ENCODE results near the gene NIPA2.

The NIPA2 gene

GRCh38 chr15:22869856-22870255, 31.4 kb downstream of the NIPA2 start:
- no peak overlapping the region for H3K27ac ChIP-seq (ENCODE audit: low read length)
- no peak overlapping the region for H3K4me3 ChIP-seq (ENCODE audit: low read depth in 1 of 2, low read length in 2 of 2)
- H3K36me3 ChIP-seq (ENCODE audit: insufficient read depth, low read length) = peaks cover 47% of the 10 kb centered on the region
- no peaks in the 10 kb centered on the region for H3K9me3 ChIP-seq (ENCODE audit: insufficient read depth, low read length, severe bottlenecking)
- H3K27me3 ChIP-seq (ENCODE audit: insufficient read depth, low read length, poor library complexity) = no peaks in the 10 kb centered on the region
- no peaks in the 10 kb centered on the region for H4K20me1 ChIP-seq (ENCODE audit: insufficient read depth, low read length)
- ATAC-seq (ENCODE audit: insufficient read depth, low read depth) = no peak
- no peaks in the 10 kb centered on the region for H3K4me1 ChIP-seq (ENCODE audit: insufficient read depth, low read length)
- no peak overlapping the region for H3K4me2 ChIP-seq (ENCODE audit: insufficient read depth, low read length)
- H3K79me2 ChIP-seq (ENCODE audit: insufficient read depth, low read length) = no peaks in the 10 kb centered on the region
- H3K9ac ChIP-seq (ENCODE audit: low read depth, low read length) = no peak overlapping the region
- TF ChIP-seq EZH2 (IDR thresholded peaks at IDR 0.05; ENCODE audit: borderline replicate concordance, low read depth, low read length, severe bottlenecking) (no peak), CTCF (IDR thresholded peaks at IDR 0.05; ENCODE audit: borderline replicate concordance, extremely low read depth, low read length, poor library complexity, severe bottlenecking) (no peak)
- no peak overlapping the region for H2AFZ ChIP-seq (ENCODE audit: low read depth, low read length)
- no peak for DNase-seq

DNA sequence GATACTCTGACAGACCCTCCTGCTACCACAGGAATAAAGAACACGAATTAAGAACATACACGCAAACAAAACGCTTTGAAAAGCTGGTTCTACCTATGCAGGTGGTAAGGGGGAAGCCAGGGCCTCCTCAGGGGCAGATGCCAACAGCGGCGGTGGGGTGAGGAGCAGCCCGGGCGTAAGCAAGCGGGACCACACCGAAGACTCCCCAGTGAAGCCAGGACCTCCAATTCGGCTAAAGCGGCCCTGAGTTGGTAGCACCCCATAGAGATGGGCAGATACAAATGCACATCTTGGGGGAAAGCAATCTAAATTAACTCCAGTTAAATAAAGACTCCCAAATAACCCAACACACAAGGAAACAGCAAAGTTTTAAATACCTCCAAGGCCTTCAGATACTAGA, 32.4 kb downstream of the NIPA2 start:
- Histone ChIP-seq H3K4me3 (ENCODE audit: low read depth in 1 of 2, low read length in 2 of 2) (no peak overlapping the region), H3K27me3 (ENCODE audit: insufficient read depth, low read length, poor library complexity) (no peaks in the 10 kb centered on the region), H2AFZ (ENCODE audit: low read depth, low read length) (no peak overlapping the region), H3K4me2 (ENCODE audit: insufficient read depth, low read length) (no peak overlapping the region), H4K20me1 (ENCODE audit: insufficient read depth, low read length) (no peaks in the 10 kb centered on the region), H3K36me3 (ENCODE audit: insufficient read depth, low read length) (peaks cover 40% of the 10 kb centered on the region), H3K4me1 (ENCODE audit: insufficient read depth, low read length) (no peaks in the 10 kb centered on the region), H3K79me2 (ENCODE audit: insufficient read depth, low read length) (no peaks in the 10 kb centered on the region), H3K9me3 (ENCODE audit: insufficient read depth, low read length, severe bottlenecking) (no peaks in the 10 kb centered on the region), H3K27ac (ENCODE audit: low read length) (no peak overlapping the region), H3K9ac (ENCODE audit: low read depth, low read length) (no peak overlapping the region)
- TF ChIP-seq CTCF (IDR thresholded peaks at IDR 0.05; ENCODE audit: borderline replicate concordance, extremely low read depth, low read length, poor library complexity, severe bottlenecking) = no peak
- TF ChIP-seq EZH2 (IDR thresholded peaks at IDR 0.05; ENCODE audit: borderline replicate concordance, low read depth, low read length, severe bottlenecking) = no peak
- ATAC-seq (ENCODE audit: insufficient read depth, low read depth) (no peak), DNase-seq (no peak)

GRCh38 chr15:22871481-22872086, 33.1 kb downstream of the NIPA2 start:
- Histone ChIP-seq H2AFZ (ENCODE audit: low read depth, low read length) (no peak overlapping the region), H3K79me2 (ENCODE audit: insufficient read depth, low read length) (no peaks in the 10 kb centered on the region), H3K4me2 (ENCODE audit: insufficient read depth, low read length) (no peak overlapping the region), H3K4me1 (ENCODE audit: insufficient read depth, low read length) (no peaks in the 10 kb centered on the region), H3K4me3 (ENCODE audit: low read depth in 1 of 2, low read length in 2 of 2) (no peak overlapping the region), H3K9me3 (ENCODE audit: insufficient read depth, low read length, severe bottlenecking) (no peaks in the 10 kb centered on the region), H3K27me3 (ENCODE audit: insufficient read depth, low read length, poor library complexity) (no peaks in the 10 kb centered on the region), H4K20me1 (ENCODE audit: insufficient read depth, low read length) (no peaks in the 10 kb centered on the region), H3K27ac (ENCODE audit: low read length) (no peak overlapping the region), H3K36me3 (ENCODE audit: insufficient read depth, low read length) (peaks cover 33% of the 10 kb centered on the region), H3K9ac (ENCODE audit: low read depth, low read length) (no peak overlapping the region)
- DNase-seq (no peak), ATAC-seq (ENCODE audit: insufficient read depth, low read depth) (no peak)
- TF ChIP-seq CTCF (IDR thresholded peaks at IDR 0.05; ENCODE audit: borderline replicate concordance, extremely low read depth, low read length, poor library complexity, severe bottlenecking) (no peak), EZH2 (IDR thresholded peaks at IDR 0.05; ENCODE audit: borderline replicate concordance, low read depth, low read length, severe bottlenecking) (no peak)
